Uterus (tissue), 2 donors: ENCODE results near the gene LYPD6B.

ENCODE experiments used
- POLR2A ChIP-seq, 2 donors: fragments of 450-650 bp; IDR thresholded peaks; one replicate each; pipeline ENCODE4 v1.6.1; 2016; ENCODE audit warnings: antibody characterized with exemption in 2 of 2, mild to moderate bottlenecking in 1 of 2, moderate library complexity in 1 of 2
- TF ChIP-seq, protein P1 (sequence below), 4 experiments: fragments of 200-600 bp in 2 of 4; fragments of 450-650 bp in 2 of 4; sonication (generic) in 2 of 4; IDR thresholded peaks; one replicate each; pipeline ENCODE4 v1.5.1; 2016 to 2019; ENCODE audit warnings: antibody characterized with exemption in 4 of 4, mild to moderate bottlenecking in 2 of 4, moderate library complexity in 1 of 4

DNA sequence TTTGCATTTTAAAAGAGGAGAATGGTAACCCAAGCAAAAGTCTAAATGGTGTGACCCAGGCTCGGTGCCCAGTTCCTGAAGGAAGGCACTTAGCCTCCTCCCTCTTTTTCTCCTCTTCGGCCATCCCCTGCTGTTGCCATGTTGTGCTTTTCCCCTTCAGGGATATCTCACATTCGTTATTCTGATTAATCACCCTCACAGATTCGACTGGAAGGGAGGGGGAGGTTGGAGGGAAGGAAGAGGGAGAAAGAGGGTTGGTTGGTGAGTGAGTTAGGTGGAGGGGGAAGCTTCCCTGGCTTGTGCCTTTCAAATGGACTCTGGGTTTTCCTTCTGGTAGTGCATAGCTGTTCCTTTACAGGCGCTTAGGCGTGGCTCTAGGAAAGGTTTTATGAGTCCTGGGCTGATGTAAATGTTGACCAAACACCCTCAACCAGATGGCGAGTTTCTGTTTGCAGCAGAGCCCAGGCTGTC lies 39.0 kb upstream of the LYPD6B start:
- TF ChIP-seq, protein P1, sequence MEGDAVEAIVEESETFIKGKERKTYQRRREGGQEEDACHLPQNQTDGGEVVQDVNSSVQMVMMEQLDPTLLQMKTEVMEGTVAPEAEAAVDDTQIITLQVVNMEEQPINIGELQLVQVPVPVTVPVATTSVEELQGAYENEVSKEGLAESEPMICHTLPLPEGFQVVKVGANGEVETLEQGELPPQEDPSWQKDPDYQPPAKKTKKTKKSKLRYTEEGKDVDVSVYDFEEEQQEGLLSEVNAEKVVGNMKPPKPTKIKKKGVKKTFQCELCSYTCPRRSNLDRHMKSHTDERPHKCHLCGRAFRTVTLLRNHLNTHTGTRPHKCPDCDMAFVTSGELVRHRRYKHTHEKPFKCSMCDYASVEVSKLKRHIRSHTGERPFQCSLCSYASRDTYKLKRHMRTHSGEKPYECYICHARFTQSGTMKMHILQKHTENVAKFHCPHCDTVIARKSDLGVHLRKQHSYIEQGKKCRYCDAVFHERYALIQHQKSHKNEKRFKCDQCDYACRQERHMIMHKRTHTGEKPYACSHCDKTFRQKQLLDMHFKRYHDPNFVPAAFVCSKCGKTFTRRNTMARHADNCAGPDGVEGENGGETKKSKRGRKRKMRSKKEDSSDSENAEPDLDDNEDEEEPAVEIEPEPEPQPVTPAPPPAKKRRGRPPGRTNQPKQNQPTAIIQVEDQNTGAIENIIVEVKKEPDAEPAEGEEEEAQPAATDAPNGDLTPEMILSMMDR (IDR thresholded peaks at IDR 0.05): no peak
- TF ChIP-seq POLR2A (IDR thresholded peaks at IDR 0.05): no peak
